Smooth muscle cell (in vitro differentiated cells): ENCODE results near the gene SERPINB11. TPM values are rescaled to one million over a fixed set of nuclear protein-coding genes. Genes with fewer than 3 reads are reported as not detected.
"Not testable (repeated sequence)": the region's sequence is repeated elsewhere in the genome, so short reads cannot be mapped to it uniquely, and the experiment has no call there.

Experiments used
- DNase-seq: peaks from one replicate; lab custom pipeline; 2025; ENCODE audit not compliant: unreplicated experiment; lab: John Stamatoyannopoulos, UW
- H2AFZ ChIP-seq: fragments of 200-600 bp; sonication (generic); 2 replicates; pipeline ENCODE4 v1.6.0; 2016; ENCODE audit warnings: antibody characterized with exemption, low read depth, mild to moderate bottlenecking
- H3F3A ChIP-seq: fragments of 200-600 bp; sonication (generic); 2 replicates; pipeline ENCODE4 v1.6.0; 2017; ENCODE audit warnings: antibody characterized with exemption, low read depth
- H3K27ac ChIP-seq: fragments of 200-600 bp; sonication (generic); 2 replicates; pipeline ENCODE4 v1.5.1; 2016; ENCODE audit warnings: low read depth, mild to moderate bottlenecking
- H3K27me3 ChIP-seq: fragments of 200-600 bp; sonication (generic); 2 replicates; pipeline ENCODE4 v1.6.1; 2016; ENCODE audit warnings: low read depth, mild to moderate bottlenecking
- H3K36me3 ChIP-seq: fragments of 200-600 bp; sonication (generic); 2 replicates; pipeline ENCODE4 v1.5.1; 2016; ENCODE audit warnings: low read depth
- H3K4me1 ChIP-seq: fragments of 200-600 bp; sonication (generic); 2 replicates; pipeline ENCODE4 v1.5.1; 2016; ENCODE audit warnings: low read depth
- H3K4me2 ChIP-seq: fragments of 200-600 bp; sonication (generic); 2 replicates; pipeline ENCODE4 v1.6.0; 2016; ENCODE audit warnings: mild to moderate bottlenecking
- H3K4me3 ChIP-seq: fragments of 200-600 bp; sonication (generic); 2 replicates; pipeline ENCODE4 v1.5.1; 2016; ENCODE audit warnings: mild to moderate bottlenecking
- H3K79me2 ChIP-seq: fragments of 200-600 bp; sonication (generic); 2 replicates; pipeline ENCODE4 v1.6.0; 2016; ENCODE audit warnings: low read depth, mild to moderate bottlenecking
- H3K9ac ChIP-seq: fragments of 200-600 bp; sonication (generic); 2 replicates; pipeline ENCODE4 v1.6.0; 2016; ENCODE audit warnings: low read depth
- H3K9me3 ChIP-seq: fragments of 200-600 bp; sonication (generic); replicated peaks from 2 replicates; pipeline ENCODE4 v1.5.1; 2016; ENCODE audit warnings: low read depth
- H4K20me1 ChIP-seq: fragments of 200-600 bp; sonication (generic); 2 replicates; pipeline ENCODE4 v1.6.0; 2016; ENCODE audit warnings: low read depth
- CTCF ChIP-seq: fragments of 200-600 bp; sonication (generic); IDR thresholded peaks from 2 replicates; pipeline ENCODE4 v1.5.1; 2017; ENCODE audit warnings: borderline replicate concordance, mild to moderate bottlenecking, antibody characterized with exemption; ENCODE audit not compliant: insufficient read depth, poor library complexity, severe bottlenecking
- WGBS: methylation state at CpG from one replicate; pipeline ENCODE4 v1.1.7; 2016; ENCODE audit warnings: low lambda C conversion rate; 5-methylcytosine and 5-hydroxymethylcytosine counted together
- polyA plus RNA-seq: library from polyadenylated mRNA; unstranded; fragments of >200 nt; fragmentation: Nextera tagmentation; extraction: Ambion mirVana; gene quantifications from 2 replicates; pipeline ENCODE4 v1.2.1, GENCODE V29; 2016
- total RNA-seq: library from RNA; depleted of rRNA; stranded (reverse); fragments of >200 nt; gene quantifications from 2 replicates; pipeline ENCODE4 v1.2.3, GENCODE V29; 2014

Gene SERPINB11
- total RNA-seq = 1.1 and 1.4 TPM in 2 replicates
- polyA plus RNA-seq = 0.25 TPM in 1 of 2 replicates, not detected in the other

- DNase-seq = no peak
- no peak within 1 kb of the TSS for H3K27ac ChIP-seq
- no peak within 1 kb of the TSS for H3K4me3 ChIP-seq
- H3F3A ChIP-seq = no peaks in the 10 kb centered on the region
- TF ChIP-seq CTCF = no peak
- no peaks in the 10 kb centered on the region for H3K9me3 ChIP-seq
- no peak within 1 kb of the TSS for H3K9ac ChIP-seq
- H2AFZ ChIP-seq = no peak within 1 kb of the TSS
- H4K20me1 ChIP-seq = no peaks in the 10 kb centered on the region
- no peaks in the 10 kb centered on the region for H3K79me2 ChIP-seq
- WGBS = 87% methylated on average over 2 of the region's 2 CpGs
- H3K4me1 ChIP-seq = no peaks in the 10 kb centered on the region
- H3K27me3 ChIP-seq = no peaks in the 10 kb centered on the region
- no peak within 1 kb of the TSS for H3K4me2 ChIP-seq
- H3K36me3 ChIP-seq = no peaks in the 10 kb centered on the region
These were observed at the start of gene SERPINB11 for GRCh38 chr18:63702660-63703059. SERPINB11 (plus strand) TSS chr18:63702960; CDS start chr18:63710194, 7,234 bp downstream.

- not testable (repeated sequence) for H3K4me1 ChIP-seq, H3K9ac ChIP-seq, H2AFZ ChIP-seq, H3K36me3 ChIP-seq, H4K20me1 ChIP-seq, H3K27ac ChIP-seq, H3K4me2 ChIP-seq, H3K9me3 ChIP-seq, H3F3A ChIP-seq, H3K27me3 ChIP-seq, DNase-seq, H3K4me3 ChIP-seq, H3K79me2 ChIP-seq
- WGBS = 86% methylated on average over 4 of the region's 4 CpGs
These were observed 43.8 kb upstream of the SERPINB11 start for GRCh38 chr18:63658920-63659319.

GRCh38 chr18:63661750-63662149 lies 41.0 kb upstream of the SERPINB11 start, which contains the start of gene SERPINB3:
SERPINB3 (minus strand) TSS chr18:63661893; CDS start chr18:63661216, 677 bp downstream.
- DNase-seq, H3K9me3 ChIP-seq, H3K36me3 ChIP-seq, H3K9ac ChIP-seq, H3K4me2 ChIP-seq, H4K20me1 ChIP-seq, H3F3A ChIP-seq, H3K79me2 ChIP-seq, H3K27ac ChIP-seq, H3K4me1 ChIP-seq, H3K27me3 ChIP-seq, H2AFZ ChIP-seq, H3K4me3 ChIP-seq: not testable (repeated sequence)
- WGBS = 86% methylated on average over 3 of the region's 3 CpGs

GRCh38 chr18:63664571-63664970 lies 38.2 kb upstream of the SERPINB11 start:
- H3F3A ChIP-seq = no peaks in the 10 kb centered on the region
- DNase-seq = no peak
- 100% methylated on average over 1 of the region's 1 CpG for WGBS
- no peaks in the 10 kb centered on the region for H3K4me1 ChIP-seq
- no peak overlapping the region for H3K27ac ChIP-seq
- no peak overlapping the region for H2AFZ ChIP-seq
- no peaks in the 10 kb centered on the region for H3K9me3 ChIP-seq
- TF ChIP-seq CTCF = no peak
- no peaks in the 10 kb centered on the region for H3K79me2 ChIP-seq
- no peaks in the 10 kb centered on the region for H4K20me1 ChIP-seq
- no peak overlapping the region for H3K9ac ChIP-seq
- no peaks in the 10 kb centered on the region for H3K36me3 ChIP-seq
- no peaks in the 10 kb centered on the region for H3K27me3 ChIP-seq
- H3K4me3 ChIP-seq = no peak overlapping the region
- no peak overlapping the region for H3K4me2 ChIP-seq
